NB4 (cell line): ENCODE measurements around the gene SCAF4.

Source experiments
- DNase-seq: peaks from one replicate; pipeline ENCODE4 v3.0.0; 2010; ENCODE audit warnings: low read depth
- H3K4me3 ChIP-seq: one replicate; pipeline ENCODE4 v1.5.1; 2011; ENCODE audit warnings: mild to moderate bottlenecking, low read depth, low read length, moderate library complexity
- CTCF ChIP-seq: IDR thresholded peaks from one replicate; pipeline ENCODE4 v1.5.1; 2012; ENCODE audit warnings: low read depth, low read length
- MYC ChIP-seq: IDR thresholded peaks from 2 replicates; pipeline ENCODE4 v1.6.1; 2011; ENCODE audit warnings: low read depth, low read length
- POLR2A ChIP-seq: IDR thresholded peaks from 2 replicates; pipeline ENCODE4 v1.6.1; 2011; ENCODE audit warnings: mild to moderate bottlenecking; ENCODE audit not compliant: insufficient read length; ENCODE audit errors: extremely low read depth
- TF ChIP-seq, protein P1 (sequence below): IDR thresholded peaks from 2 replicates; pipeline ENCODE4 v1.6.1; 2011; ENCODE audit warnings: low read depth, low read length

The SCAF4 gene

DNA sequence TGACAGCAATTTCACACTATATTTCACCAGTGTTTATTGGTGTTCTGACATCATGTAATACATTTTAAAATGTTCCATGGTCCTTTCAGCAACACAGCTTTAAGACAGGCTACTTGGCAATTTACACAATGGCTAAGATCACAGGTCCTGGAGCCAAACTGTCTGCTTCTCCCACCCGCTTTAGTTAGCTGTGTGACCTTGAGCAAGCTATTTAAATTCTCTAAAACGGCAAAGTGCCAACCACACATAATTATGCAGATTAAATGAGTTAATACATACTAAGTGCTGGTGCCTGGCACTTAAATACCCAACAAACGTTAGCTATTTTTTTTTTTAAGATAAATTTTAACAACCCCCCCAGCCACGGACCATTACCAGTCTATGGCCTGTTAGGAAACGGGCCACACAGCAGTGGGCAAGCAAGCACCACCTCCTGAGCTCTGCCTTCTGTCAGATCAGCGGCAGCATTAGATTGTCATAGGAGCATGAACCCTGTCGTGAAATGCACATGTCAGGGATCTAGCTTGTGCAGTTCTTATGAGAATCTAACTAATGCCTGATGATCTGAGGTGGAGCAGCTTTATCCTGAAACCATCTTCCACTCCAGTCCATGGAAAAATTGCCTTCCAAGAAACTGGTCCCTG, 45.5 kb downstream of the SCAF4 start:
- TF ChIP-seq POLR2A (no peak), MYC (no peak)
- H3K4me3 ChIP-seq, result no peak overlapping the region
- no peak for DNase-seq

DNA sequence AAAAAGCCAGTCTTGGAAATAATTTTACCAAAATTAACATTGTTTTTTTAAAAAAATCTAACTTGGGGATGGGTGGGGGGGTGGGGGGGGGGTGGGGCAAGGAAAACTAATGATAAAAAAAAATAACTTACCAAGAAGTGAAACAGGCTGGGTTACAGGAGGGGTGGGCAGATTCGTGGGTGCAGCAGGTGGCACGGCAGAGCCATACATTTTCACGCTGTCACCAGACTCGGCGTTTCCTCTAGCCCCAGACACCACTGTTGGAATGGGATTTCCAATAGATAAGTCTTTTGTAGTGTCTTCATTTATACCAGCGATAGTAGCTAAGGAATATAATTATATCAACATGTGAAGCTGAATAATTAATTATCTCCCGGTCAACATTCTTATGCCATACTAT, 47.0 kb downstream of the SCAF4 start:
- H3K4me3 ChIP-seq, result no peak overlapping the region
- TF ChIP-seq, protein P1, sequence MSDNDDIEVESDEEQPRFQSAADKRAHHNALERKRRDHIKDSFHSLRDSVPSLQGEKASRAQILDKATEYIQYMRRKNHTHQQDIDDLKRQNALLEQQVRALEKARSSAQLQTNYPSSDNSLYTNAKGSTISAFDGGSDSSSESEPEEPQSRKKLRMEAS, result no peak
- no peak for TF ChIP-seq CTCF
- no peak for TF ChIP-seq MYC
- no peak for TF ChIP-seq POLR2A
- no peak for DNase-seq

- DNase-seq, result no peak
- TF ChIP-seq MYC (no peak), POLR2A (no peak), CTCF (no peak)
- TF ChIP-seq, protein P1, result no peak
- H3K4me3 ChIP-seq, result no peak overlapping the region
These were observed 48.9 kb downstream of the SCAF4 start for GRCh38 chr21:31683029-31683428.

GRCh38 chr21:31682620-31683019, 49.3 kb downstream of the SCAF4 start:
- no peak for TF ChIP-seq POLR2A
- TF ChIP-seq CTCF, result no peak
- no peak for TF ChIP-seq MYC
- TF ChIP-seq, protein P1, result no peak
- DNase-seq, result no peak
- no peak overlapping the region for H3K4me3 ChIP-seq

DNA sequence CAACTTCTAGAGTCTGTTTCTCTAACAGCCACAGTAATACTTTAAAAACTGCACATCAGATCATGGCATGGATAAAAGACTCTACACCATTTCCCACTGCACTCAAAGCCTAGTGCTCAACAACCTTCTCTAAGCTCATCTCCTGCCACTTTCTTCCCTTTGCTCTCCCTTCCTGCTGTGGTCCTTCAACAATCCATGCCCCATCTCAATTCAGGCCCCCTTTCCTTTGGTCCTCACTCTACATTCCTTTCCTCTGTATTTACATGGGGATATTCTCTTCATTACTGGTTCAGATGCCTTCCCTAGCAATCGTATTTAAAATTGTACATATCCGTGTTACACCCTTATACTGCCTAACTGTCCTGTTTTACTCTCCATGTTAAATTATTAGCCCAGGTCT, 53.4 kb downstream of the SCAF4 start:
- TF ChIP-seq CTCF (no peak), POLR2A (no peak), MYC (no peak)
- TF ChIP-seq, protein P1, result no peak
- no peak for DNase-seq

DNA sequence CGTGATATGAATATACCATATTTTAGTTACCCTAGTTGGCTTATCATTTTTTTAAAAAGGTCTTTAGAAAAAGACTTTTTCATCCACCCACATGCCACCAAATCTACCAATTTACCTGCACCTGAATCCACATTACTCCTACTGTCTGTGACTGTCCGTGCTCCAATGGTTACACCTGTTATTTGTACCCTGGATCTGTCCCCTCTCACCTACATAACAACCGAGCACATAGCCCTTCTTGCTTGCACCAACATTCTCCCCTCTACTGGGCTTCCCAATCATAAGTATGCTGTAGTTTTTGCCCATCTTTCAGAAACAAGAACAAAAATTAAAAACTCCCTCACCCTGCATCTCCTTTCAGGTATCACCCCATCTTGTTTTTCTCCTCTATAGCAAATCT, 54.9 kb downstream of the SCAF4 start:
- no peak overlapping the region for H3K4me3 ChIP-seq
- TF ChIP-seq POLR2A, result no peak
- TF ChIP-seq, protein P1, result no peak
- no peak for TF ChIP-seq MYC
- no peak for TF ChIP-seq CTCF
- DNase-seq, result no peak

More for the DNA sequence above, 53.4 kb downstream of the SCAF4 start:
- H3K4me3 ChIP-seq, result no peak overlapping the region
